K562 (cell line): ENCODE results near the gene SPEM3.

Experiments used
- CHD4 ChIP-seq: fragments of 200-600 bp; sonication (generic); IDR thresholded peaks from 3 replicates; pipeline ENCODE4 v1.6.1; 2012; ENCODE audit warnings: low read depth, mild to moderate bottlenecking, mixed read lengths, low read length, inconsistent platforms; ENCODE audit not compliant: insufficient read depth, insufficient replicate concordance, poor library complexity, severe bottlenecking
- CTCF ChIP-seq, 3 experiments: IDR thresholded peaks in 2 of 3; conservative IDR thresholded peaks in 1 of 3; 2 replicates each; pipeline ENCODE4 v1.5.1; 2011 to 2012; ENCODE audit warnings: low read length in 3 of 3, mild to moderate bottlenecking in 3 of 3, control low read depth in 2 of 3, improper control_type of control experiment in 1 of 3, inconsistent platforms in 1 of 3, low read depth in 1 of 3, mixed read lengths in 1 of 3, moderate library complexity in 1 of 3; ENCODE audit not compliant: insufficient read depth in 2 of 3
- ELK1 ChIP-seq: sonication (generic); formaldehyde crosslinking; IDR thresholded peaks from 2 replicates; pipeline ENCODE4 v1.8.1; 2022; ENCODE audit warnings: missing genetic modification reagents
- ESRRA ChIP-seq: fragments of 450-650 bp; IDR thresholded peaks from 2 replicates; pipeline ENCODE4 v1.6.1; 2014; ENCODE audit warnings: low read depth, mild to moderate bottlenecking, moderate library complexity, borderline replicate concordance
- FOXK2 ChIP-seq, 2 experiments: fragments of 450-650 bp; IDR thresholded peaks in 1 of 2; conservative IDR thresholded peaks in 1 of 2; 2 replicates each; pipeline ENCODE4 v1.6.1; 2016; ENCODE audit warnings: low read depth in 2 of 2, mild to moderate bottlenecking in 1 of 2
- HDGF ChIP-seq: fragments of 450-650 bp; IDR thresholded peaks from 2 replicates; pipeline ENCODE4 v1.6.1; 2016
- ILK ChIP-seq: fragments of 450-650 bp; IDR thresholded peaks from 2 replicates; pipeline ENCODE4 v1.6.1; 2016; ENCODE audit warnings: missing genetic modification characterization, low read depth, mild to moderate bottlenecking, missing compliant biosample characterization, moderate library complexity, borderline replicate concordance
- PHF20 ChIP-seq: fragments of 450-650 bp; IDR thresholded peaks from 2 replicates; pipeline ENCODE4 v1.6.1; 2018; ENCODE audit not compliant: partially characterized antibody
- POLR2AphosphoS2 ChIP-seq: IDR thresholded peaks from 2 replicates; pipeline ENCODE4 v1.6.1; 2012; ENCODE audit warnings: low read length, improper control_type of control experiment
- SMC3 ChIP-seq: conservative IDR thresholded peaks from 2 replicates; pipeline ENCODE4 v1.6.1; 2011; ENCODE audit warnings: low read depth, low read length, improper control_type of control experiment; ENCODE audit not compliant: insufficient read depth
- USF2 ChIP-seq: sonication (generic); formaldehyde crosslinking; IDR thresholded peaks from 2 replicates; pipeline ENCODE4 v1.5.0; 2020; ENCODE audit warnings: missing genetic modification reagents
- ZFX ChIP-seq: sonication (generic); formaldehyde crosslinking; IDR thresholded peaks from 2 replicates; pipeline ENCODE4 v1.8.0; 2022; ENCODE audit warnings: mild to moderate bottlenecking, missing genetic modification reagents, moderate library complexity
- ZNF318 ChIP-seq, 2 experiments: fragments of 450-650 bp; IDR thresholded peaks; 2 replicates each; pipeline ENCODE4 v1.6.1; 2016; ENCODE audit warnings: mild to moderate bottlenecking in 2 of 2, borderline replicate concordance in 1 of 2, low read depth in 1 of 2, moderate library complexity in 1 of 2
- ZNF512 ChIP-seq: IDR thresholded peaks from 2 replicates; pipeline ENCODE4 v1.6.1; 2016; ENCODE audit warnings: missing genetic modification characterization, missing compliant biosample characterization

- TF ChIP-seq POLR2AphosphoS2 (no peak), USF2 (CRISPR knock-in tag) (no peak), ZNF512 (no peak), ESRRA (no peak), ELK1 (CRISPR knock-in tag) (no peak), HDGF (no peak), ILK (tag) (no peak), ZNF318 (IDR thresholded peaks at IDR 0.05; ENCODE audit: borderline replicate concordance in 1 of 2, low read depth in 1 of 2) (no peak), CHD4 (no peak), FOXK2 (conservative IDR thresholded peaks at IDR 0.05 in 1 of 2, IDR thresholded peaks at IDR 0.05 in 1 of 2; ENCODE audit: low read depth in 2 of 2) (no peak), CTCF (IDR thresholded peaks at IDR 0.05 in 2 of 3, conservative IDR thresholded peaks at IDR 0.05 in 1 of 3; ENCODE audit: insufficient read depth in 2 of 3, low read depth in 1 of 3, low read length in 3 of 3) (no peak), SMC3 (no peak), PHF20 (no peak), ZFX (CRISPR knock-in tag) (peak; percentile 86)
These were observed 50.8 kb downstream of the SPEM3 start, which contains the start of gene ZBTB4 for GRCh38 chr17:7479213-7480088.
